NK-92 (cell line): ENCODE measurements around the gene BMP5.

Experiments used
- DNase-seq: peaks from one replicate; lab custom pipeline; 2025; ENCODE audit not compliant: unreplicated experiment; lab: John Stamatoyannopoulos, UW

The BMP5 gene

DNA sequence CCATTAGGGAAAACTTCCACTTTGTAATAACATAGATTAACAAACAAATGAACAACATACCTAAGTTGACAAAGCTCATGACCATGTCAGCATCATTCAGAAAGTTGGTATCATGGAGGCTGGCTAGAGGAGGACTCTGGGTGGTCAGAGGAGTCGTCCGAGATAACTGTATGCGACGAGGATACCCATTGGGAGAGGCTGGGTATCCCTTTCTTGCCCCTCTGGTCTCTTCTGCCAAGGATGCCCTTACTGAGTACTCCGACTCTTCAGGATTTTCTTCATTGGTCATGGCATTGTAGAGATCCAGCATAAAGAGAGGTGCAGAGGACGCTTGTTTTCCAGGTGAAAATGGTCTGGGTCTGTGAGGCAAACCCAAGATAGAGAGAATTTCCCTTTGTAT lies 1.1 kb downstream of the BMP5 start:
- no peak for DNase-seq

GRCh38 chr6:55872866-55873265 lies 2.5 kb downstream of the BMP5 start:
- no peak for DNase-seq

GRCh38 chr6:55870181-55870813 lies 5.1 kb downstream of the BMP5 start:
- no peak for DNase-seq

- DNase-seq, result no peak
Measured at GRCh38 chr6:55869674-55870073, 5.7 kb downstream of the BMP5 start.

- no peak for DNase-seq
Measured at GRCh38 chr6:55868771-55869479, 6.5 kb downstream of the BMP5 start.

DNA sequence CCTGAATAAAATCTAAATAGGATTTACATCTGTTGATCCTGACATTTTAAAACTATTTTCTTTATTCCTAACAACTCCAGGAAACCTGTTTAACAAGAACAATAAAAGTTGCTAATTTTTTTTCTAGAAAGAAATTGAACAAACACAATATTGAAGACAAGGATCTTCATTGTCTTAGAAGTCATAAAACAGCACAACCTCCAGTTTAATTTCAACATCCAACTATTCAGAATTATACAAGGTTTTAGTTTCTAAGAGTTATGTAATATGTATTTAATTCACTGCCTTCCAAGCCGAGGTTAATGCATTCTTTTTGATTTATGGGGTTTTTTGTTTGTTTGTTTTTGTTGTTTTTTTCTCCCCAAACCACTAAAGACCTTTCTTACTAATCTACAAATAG lies 7.2 kb downstream of the BMP5 start:
- no peak for DNase-seq

GRCh38 chr6:55866128-55866527 lies 9.3 kb downstream of the BMP5 start:
- DNase-seq, result no peak

- no peak for DNase-seq
Measured at GRCh38 chr6:55853008-55854001, 22.1 kb downstream of the BMP5 start.

DNA sequence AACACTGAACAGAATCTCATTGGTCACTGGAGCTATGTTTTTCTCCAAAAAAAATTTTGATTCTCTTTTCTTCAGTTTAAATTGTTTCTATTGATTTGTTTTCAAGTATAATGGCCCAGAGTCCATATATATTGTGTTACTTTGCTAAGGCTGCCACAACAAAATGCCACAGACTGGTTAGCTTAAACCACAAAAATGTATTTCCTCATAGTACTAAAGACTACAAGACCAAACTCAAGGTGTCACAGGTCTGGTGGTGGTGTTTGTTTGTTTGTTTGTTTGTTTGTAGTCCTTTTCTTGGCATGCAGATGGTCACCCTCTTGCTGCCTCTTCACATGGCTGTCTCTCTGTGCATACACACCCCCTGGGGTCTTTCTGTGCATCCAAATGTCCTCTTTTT lies 34.0 kb downstream of the BMP5 start:
- no peak for DNase-seq

GRCh38 chr6:55839080-55839479 lies 36.3 kb downstream of the BMP5 start:
- DNase-seq, result no peak

DNA sequence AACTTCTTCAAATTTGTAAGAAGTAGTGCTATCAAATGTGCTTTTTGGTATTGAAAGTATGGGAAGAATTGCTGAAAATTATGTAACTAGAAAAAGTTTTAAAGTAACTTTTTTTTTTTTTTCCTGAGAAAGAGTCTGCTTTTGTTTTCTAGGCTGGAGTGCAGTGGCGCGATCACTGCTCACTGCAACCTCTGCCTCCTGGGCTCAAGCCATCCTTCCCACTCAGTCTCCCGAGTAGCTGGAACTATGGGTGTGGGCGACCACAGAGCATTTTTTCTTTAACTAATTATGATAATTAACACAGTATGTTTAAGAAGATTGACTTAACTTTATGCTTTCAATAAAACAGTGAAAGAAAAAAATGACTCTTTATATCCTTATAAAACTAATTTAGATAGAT lies 38.4 kb downstream of the BMP5 start:
- DNase-seq, result no peak

DNA sequence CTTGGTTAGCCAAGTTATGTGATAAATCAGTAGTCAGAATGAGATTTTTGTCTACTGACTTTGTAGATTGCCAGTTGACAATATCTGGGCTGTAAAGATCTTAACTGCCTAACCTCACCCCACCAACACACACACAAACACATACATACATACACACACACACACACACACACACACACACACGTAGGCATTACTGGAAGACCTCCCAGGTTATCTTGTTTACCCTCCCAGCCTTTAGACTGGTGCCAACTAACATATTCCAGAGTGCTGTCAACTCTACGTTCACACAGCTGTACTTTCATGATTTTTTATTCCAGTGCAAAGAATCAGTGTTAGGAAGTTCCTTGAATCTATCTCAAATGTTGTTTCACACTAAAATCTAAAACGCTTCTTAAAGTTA lies 38.9 kb downstream of the BMP5 start:
- no peak for DNase-seq

DNA sequence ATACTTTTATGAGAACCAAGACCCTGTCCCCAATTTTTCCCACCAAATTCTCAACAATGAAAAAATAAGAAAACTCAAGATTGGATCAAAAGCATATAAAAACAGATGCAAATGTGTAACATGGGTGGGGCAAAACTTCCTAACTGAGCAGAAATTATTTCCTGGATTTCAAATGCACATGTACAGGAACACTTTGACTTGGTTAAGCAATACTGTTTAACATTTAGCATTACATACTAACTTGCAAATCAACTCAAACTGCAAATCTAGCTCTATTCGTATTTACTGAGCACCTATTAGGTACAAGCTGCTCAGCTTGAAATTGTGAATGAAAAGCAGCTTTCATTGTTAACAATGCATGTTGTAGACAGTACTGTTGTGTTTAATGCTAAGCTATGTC lies 40.2 kb downstream of the BMP5 start:
- DNase-seq, result no peak

GRCh38 chr6:55833284-55833683 lies 42.1 kb downstream of the BMP5 start:
- DNase-seq, result no peak

- DNase-seq, result no peak
Measured at GRCh38 chr6:55827818-55828522, 47.4 kb downstream of the BMP5 start.

- no peak for DNase-seq
Measured at GRCh38 chr6:55826941-55827340, 48.4 kb downstream of the BMP5 start.

- no peak for DNase-seq
Measured at GRCh38 chr6:55825402-55826051, 49.9 kb downstream of the BMP5 start.

- no peak for DNase-seq
Measured at GRCh38 chr6:55822815-55823214, 52.6 kb downstream of the BMP5 start.

DNA sequence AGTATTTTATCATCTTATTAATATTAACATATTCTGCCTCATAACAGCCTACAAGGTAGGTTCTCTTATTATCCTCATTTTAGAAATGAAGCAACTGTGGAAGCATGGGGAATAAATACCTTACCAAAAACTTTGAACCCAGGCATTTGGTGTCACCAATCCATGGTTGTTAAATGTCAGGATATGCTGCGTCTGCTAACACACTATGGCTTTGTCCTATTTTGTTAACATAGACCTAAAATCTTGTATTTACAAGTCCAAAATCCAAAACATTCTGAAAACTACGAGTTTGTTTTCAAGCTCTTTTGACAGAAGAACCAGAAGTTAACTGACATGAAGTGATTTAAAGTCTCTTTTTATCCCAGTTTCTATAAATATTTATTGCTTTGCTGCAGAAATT lies 53.4 kb downstream of the BMP5 start:
- no peak for DNase-seq

DNA sequence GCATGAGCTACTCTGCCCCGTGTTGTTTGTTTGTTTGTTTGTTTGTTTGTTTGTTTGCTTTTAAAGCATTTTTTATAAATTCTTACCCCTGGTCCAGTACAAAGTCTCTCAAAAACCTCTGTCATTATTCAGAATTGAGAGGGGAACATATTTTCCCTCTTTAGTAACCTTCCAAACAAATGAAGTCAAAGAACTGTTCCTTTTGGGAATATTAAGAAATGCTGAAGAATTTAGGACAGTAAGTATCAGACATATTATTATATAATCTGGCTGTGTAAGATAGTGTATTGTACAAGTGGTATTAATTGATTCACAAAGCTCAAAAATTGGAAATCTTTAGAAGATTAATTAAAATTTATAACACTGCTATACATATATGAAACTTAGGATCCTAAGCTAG lies 54.7 kb downstream of the BMP5 start:
- no peak for DNase-seq

DNA sequence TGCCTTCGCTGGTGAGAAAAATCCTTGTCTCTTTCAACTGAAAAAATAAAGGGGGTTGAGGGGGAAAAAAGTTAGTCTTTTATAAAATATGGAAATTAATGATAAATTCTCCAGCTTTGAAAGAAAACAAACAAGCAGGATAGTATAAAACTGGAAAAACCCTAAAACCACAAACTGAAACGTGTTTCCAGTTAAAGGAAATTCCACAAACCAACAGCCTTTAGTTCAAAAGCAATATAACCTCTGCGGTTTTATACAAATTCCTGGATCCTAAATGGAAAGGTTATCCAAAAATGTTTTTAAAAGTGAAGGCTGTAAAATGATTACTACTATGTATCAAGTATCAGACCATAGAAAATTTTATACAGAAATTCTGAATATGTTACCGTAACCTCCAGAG lies 55.6 kb downstream of the BMP5 start:
- DNase-seq, result no peak
